ENCODE results near the gene PIGU. TPM values are rescaled to one million over a fixed set of nuclear protein-coding genes. Genes with fewer than 3 reads are reported as not detected.

The PIGU gene
- total and polyA plus RNA-seq, 2 of the 13 experiments (the other 11 are each of a cell fraction or from before 2014, with no cell fraction given), result 45.5 to 231 TPM

DNA sequence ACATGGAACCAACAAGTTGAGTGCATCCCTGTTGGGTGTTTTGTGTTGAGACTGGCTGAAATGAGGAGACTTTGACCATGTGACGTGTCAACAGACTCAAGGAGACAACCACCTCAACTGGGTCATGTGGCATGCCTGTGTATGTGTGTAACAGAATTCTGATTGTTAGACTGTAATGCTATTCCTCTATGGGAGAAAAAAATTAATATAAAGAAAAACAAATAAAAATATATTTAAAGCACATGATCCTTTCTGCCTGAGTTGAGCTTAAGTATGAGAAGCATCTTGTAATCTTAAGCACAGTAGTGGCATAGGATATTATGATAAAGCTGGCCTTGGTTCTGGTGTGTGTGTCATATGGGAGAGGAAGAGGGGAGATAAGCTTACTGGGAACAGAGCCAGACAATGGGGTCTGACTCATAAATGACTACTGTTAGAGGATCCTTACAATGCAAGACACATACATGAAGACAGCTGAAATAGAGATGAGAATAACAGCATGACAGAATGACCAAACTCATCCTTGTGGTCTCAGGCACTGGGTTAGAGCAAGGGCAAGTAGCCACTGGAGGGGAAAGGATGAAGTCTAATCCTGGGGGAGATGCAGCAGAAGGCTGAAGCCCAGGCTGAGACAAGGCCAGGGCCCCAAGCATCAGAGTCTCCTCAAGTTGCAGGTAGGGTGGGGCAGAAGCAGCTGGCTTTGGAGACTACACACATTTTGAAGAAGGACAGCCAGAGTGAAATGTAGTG lies 36.5 kb upstream of the PIGU start:
- CTCF ChIA-PET (ENCODE audit: low intra/inter-chr PET ratio, low total read pairs), result no interaction called here
- H3K79me2 ChIP-seq (ENCODE audit: insufficient read depth, low read length), result no peaks in the 10 kb centered on the region
- in situ Hi-C loops (cut with HindIII; ENCODE audit: extremely low pct_ligation_motif_present, low pct_unique_long_range_greater_than_20kb) (loop anchor here (5.0 kb wide), 1 partner anchor 176 kb away; no protein-coding TSS in a partner anchor), intact Hi-C loops (cut with micrococcal nuclease; ENCODE audit: unreplicated experiment) (no loop called here)
- peak overlapping the region; percentile 65 for H3K27ac ChIP-seq (ENCODE audit: extremely low read length, insufficient read depth, low read length)
- ATAC-seq (peak; percentile 8), DNase-seq (ENCODE audit: low spot score) (peak; percentile 91), FAIRE-seq (no peak)
- H3K36me3 ChIP-seq (replicated peaks in 1 of 2; ENCODE audit: control insufficient read depth in 1 of 2, insufficient read depth in 2 of 2, low read length in 2 of 2), result peaks cover 3 to 16% of the 10 kb centered on the region in 2 experiments; a peak in 4 of 5 replicates
- H3K27me3 ChIP-seq (ENCODE audit: control insufficient read depth in 1 of 2, insufficient read depth in 2 of 2, low read length in 2 of 2), result no peaks in the 10 kb centered on the region
- H3K4me2 ChIP-seq (ENCODE audit: low read depth, low read length), result peak overlapping the region; percentile 48
- 88% methylated on average over 1 of the region's 1 CpG for WGBS (ENCODE audit: low lambda C conversion rate)
- peak overlapping the region; percentile 34; the same call in 1 of the 2 replicates for H3K9ac ChIP-seq (ENCODE audit: insufficient read depth, low read depth, low read length)
- POLR2A ChIA-PET, result interaction anchor here (0.7 to 16.2 kb wide), 7 partner anchors 9 to 293 kb away, joined by 3 to 168 read pairs (median 4); partner anchors contain the start of genes DYNLRB1 and TP53INP2
- BruUV-seq (replicated peaks), result no TSS peak
- H3K4me3 ChIP-seq (replicated peaks in 1 of 3; ENCODE audit: insufficient read depth in 1 of 3, low read depth in 2 of 3, low read length in 3 of 3), result peak overlapping the region in 1 of 3 experiments; percentile 6; a peak in 1 of 6 replicates
- peaks cover 79% of the 10 kb centered on the region for H3K4me1 ChIP-seq (ENCODE audit: insufficient read depth, low read length)
- H4K20me1 ChIP-seq (ENCODE audit: insufficient read depth, low read length), result no peaks in the 10 kb centered on the region
- H2AFZ ChIP-seq (ENCODE audit: low read length), result no peak overlapping the region
- no peaks in the 10 kb centered on the region for H3K9me3 ChIP-seq (ENCODE audit: low read length)
- TF ChIP-seq KLF12 (CRISPR knock-in tag; IDR thresholded peaks at IDR 0.05; ENCODE audit: borderline replicate concordance), result no peak
- no peak for TF ChIP-seq SRY (CRISPR knock-in tag; IDR thresholded peaks at IDR 0.05)
- peak; percentile 66; the same call in 1 of the 2 replicates for TF ChIP-seq ZNF230 (CRISPR knock-in tag; IDR thresholded peaks at IDR 0.05)
- no peak for TF ChIP-seq TOE1 (CRISPR knock-in tag; IDR thresholded peaks at IDR 0.05)
- peak; percentile 77 for TF ChIP-seq GATAD2A (CRISPR knock-in tag; IDR thresholded peaks at IDR 0.05)
- 0 out of 4 replicates have a peak, but pooled peaks of 1 of the 2 experiments have one; percentile 35 for TF ChIP-seq NR2F1 (CRISPR knock-in tag; IDR thresholded peaks at IDR 0.05)
- TF ChIP-seq CEBPB (IDR thresholded peaks at IDR 0.05; ENCODE audit: borderline replicate concordance, low read depth, low read length), result no peak
- TF ChIP-seq ZNF337 (CRISPR knock-in tag; IDR thresholded peaks at IDR 0.05; ENCODE audit: borderline replicate concordance, low read depth), result no peak
- TF ChIP-seq RBM39 (IDR thresholded peaks at IDR 0.05; ENCODE audit: low read depth, low read length, poor library complexity, severe bottlenecking), result no peak
- 0 out of 2 replicates have a peak, but pooled peaks have one; percentile 11 for TF ChIP-seq PPARG (CRISPR knock-in tag; conservative IDR thresholded peaks at IDR 0.05)
- peak; percentile 35 for TF ChIP-seq SALL1 (CRISPR knock-in tag; IDR thresholded peaks at IDR 0.05)
- 0 out of 2 replicates have a peak, but pooled peaks have one; percentile 72 for TF ChIP-seq ZNF34 (CRISPR knock-in tag; IDR thresholded peaks at IDR 0.05; ENCODE audit: borderline replicate concordance)
- TF ChIP-seq NCOA5 (CRISPR knock-in tag; IDR thresholded peaks at IDR 0.05), result no peak
- TF ChIP-seq ZNF274 (CRISPR knock-in tag; IDR thresholded peaks at IDR 0.05), result peak; percentile 42; the same call in 1 of the 2 replicates
- TF ChIP-seq SOX5 (CRISPR knock-in tag; IDR thresholded peaks at IDR 0.05; ENCODE audit: borderline replicate concordance), result peak; percentile 69; the same call in 1 of the 2 replicates
- TF ChIP-seq PAWR (CRISPR knock-in tag; IDR thresholded peaks at IDR 0.05; ENCODE audit: borderline replicate concordance), result 0 out of 2 replicates have a peak, but pooled peaks have one; percentile 33
- TF ChIP-seq ZNF800 (CRISPR knock-in tag; IDR thresholded peaks at IDR 0.05), result no peak
- 0 out of 2 replicates have a peak, but pooled peaks have one; percentile 17 for TF ChIP-seq RAD21 (CRISPR knock-in tag; IDR thresholded peaks at IDR 0.05)
- no peak for TF ChIP-seq MBNL3 (CRISPR knock-in tag; conservative IDR thresholded peaks at IDR 0.05)
- TF ChIP-seq SMAD3 (CRISPR knock-in tag; IDR thresholded peaks at IDR 0.05), result no peak
- no peak for TF ChIP-seq EEA1 (CRISPR knock-in tag; IDR thresholded peaks at IDR 0.05; ENCODE audit: borderline replicate concordance)
- no peak for TF ChIP-seq HDAC6 (IDR thresholded peaks at IDR 0.05; ENCODE audit: low read depth, low read length)
- no peak for TF ChIP-seq CC2D1A (CRISPR knock-in tag; IDR thresholded peaks at IDR 0.05)
- TF ChIP-seq ZNF329 (CRISPR knock-in tag; IDR thresholded peaks at IDR 0.05; ENCODE audit: low read depth), result no peak
- TF ChIP-seq CCAR2 (optimal IDR thresholded peaks at IDR 0.05; ENCODE audit: low read depth, low read length), result no peak
